ENCODE measurements around the gene EIF4E1B.
"Not testable (repeated sequence)": the region's sequence is repeated elsewhere in the genome, so short reads cannot be mapped to it uniquely, and the experiment has no call there.

The EIF4E1B gene

GRCh38 chr5:176596069-176596644 is 34.3 kb upstream of the EIF4E1B start:
- no peaks in the 10 kb centered on the region for H3K9me3 ChIP-seq
- in situ Hi-C loops (cut with MboI; ENCODE audit: low sequenced_read_pairs) = loop anchor here (25.0 kb wide), 1 partner anchor 859 kb away; no protein-coding TSS in a partner anchor
- no peak for DNase-seq (ENCODE audit: low spot score in 2 of 2)
- H3K4me3 ChIP-seq = no peak overlapping the region
- H3K4me1 ChIP-seq = no peaks in the 10 kb centered on the region
- no peaks in the 10 kb centered on the region for H3K36me3 ChIP-seq (replicated peaks)
- no peaks in the 10 kb centered on the region for H3K27me3 ChIP-seq (ENCODE audit: low read depth)

GRCh38 chr5:176596689-176597416 is 33.6 kb upstream of the EIF4E1B start:
- in situ Hi-C loops (cut with MboI; ENCODE audit: low sequenced_read_pairs) = loop anchor here (25.0 kb wide), 1 partner anchor 860 kb away; no protein-coding TSS in a partner anchor
- no peaks in the 10 kb centered on the region for H3K4me1 ChIP-seq
- no peaks in the 10 kb centered on the region for H3K36me3 ChIP-seq (replicated peaks)

GRCh38 chr5:176597417-176598389 is 32.8 kb upstream of the EIF4E1B start:
- no peaks in the 10 kb centered on the region for H3K9me3 ChIP-seq
- H3K27me3 ChIP-seq (ENCODE audit: low read depth) = no peaks in the 10 kb centered on the region
- H3K36me3 ChIP-seq (replicated peaks) = no peaks in the 10 kb centered on the region
- H3K4me3 ChIP-seq = no peak overlapping the region
- in situ Hi-C loops (cut with MboI; ENCODE audit: low sequenced_read_pairs) = loop anchor here (25.0 kb wide), 1 partner anchor 860 kb away; no protein-coding TSS in a partner anchor
- peaks cover 5% of the 10 kb centered on the region for H3K4me1 ChIP-seq
- no peak for DNase-seq (ENCODE audit: low spot score in 2 of 2)

More at GRCh38 chr5:176596689-176597416, 33.6 kb upstream of the EIF4E1B start:
- Histone ChIP-seq H3K4me3 (no peak overlapping the region), H3K9me3 (no peaks in the 10 kb centered on the region), H3K27me3 (ENCODE audit: low read depth) (no peaks in the 10 kb centered on the region)
- DNase-seq (ENCODE audit: low spot score in 2 of 2) = peak in 1 of 2 experiments; percentile 45

- not testable (repeated sequence) for H3K27me3 ChIP-seq (ENCODE audit: low read depth); H3K4me3 ChIP-seq; H3K9me3 ChIP-seq; DNase-seq (ENCODE audit: low spot score in 2 of 2); H3K36me3 ChIP-seq (replicated peaks)
- in situ Hi-C loops (cut with MboI; ENCODE audit: low sequenced_read_pairs) = loop anchor here (25.0 kb wide), 1 partner anchor 863 kb away; no protein-coding TSS in a partner anchor
- H3K4me1 ChIP-seq = peaks cover 17% of the 10 kb centered on the region
These were observed 30.6 kb upstream of the EIF4E1B start for GRCh38 chr5:176599749-176600430.

DNA sequence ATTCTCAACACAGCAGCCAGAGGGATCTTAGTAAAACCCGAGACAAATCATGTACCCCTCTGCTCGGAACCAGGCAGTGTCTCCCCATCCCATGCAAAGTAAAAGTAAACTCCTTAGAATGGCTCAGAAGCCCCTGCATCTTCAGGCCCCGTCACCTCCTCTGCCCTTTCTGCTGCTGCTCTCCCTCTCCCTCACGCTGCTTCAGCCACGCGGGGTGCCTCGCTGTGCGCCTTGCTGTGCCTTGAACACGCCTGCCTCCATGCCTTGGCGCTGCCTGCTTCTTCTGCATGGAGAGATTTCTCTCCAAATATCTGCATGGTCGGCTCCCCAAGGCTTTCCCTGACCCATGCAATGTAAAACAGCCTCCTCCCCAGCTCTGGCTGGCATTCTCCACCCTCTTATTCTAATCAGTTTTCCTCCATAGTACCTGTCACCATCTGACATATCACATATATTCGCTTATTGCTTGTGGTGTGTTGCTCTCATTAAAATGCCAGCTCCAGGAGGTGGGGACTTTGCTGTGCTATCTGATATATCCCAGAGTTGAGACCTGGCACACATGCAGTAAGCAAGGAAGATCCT is 28.5 kb upstream of the EIF4E1B start:
- H3K27me3 ChIP-seq (ENCODE audit: low read depth) = no peaks in the 10 kb centered on the region
- H3K36me3 ChIP-seq (replicated peaks) = no peaks in the 10 kb centered on the region
- in situ Hi-C loops (cut with MboI; ENCODE audit: low sequenced_read_pairs) = no loop called here
- H3K4me1 ChIP-seq = peaks cover 17% of the 10 kb centered on the region
- H3K9me3 ChIP-seq = no peaks in the 10 kb centered on the region
- no peak for DNase-seq (ENCODE audit: low spot score in 2 of 2)
- no peak overlapping the region for H3K4me3 ChIP-seq

DNA sequence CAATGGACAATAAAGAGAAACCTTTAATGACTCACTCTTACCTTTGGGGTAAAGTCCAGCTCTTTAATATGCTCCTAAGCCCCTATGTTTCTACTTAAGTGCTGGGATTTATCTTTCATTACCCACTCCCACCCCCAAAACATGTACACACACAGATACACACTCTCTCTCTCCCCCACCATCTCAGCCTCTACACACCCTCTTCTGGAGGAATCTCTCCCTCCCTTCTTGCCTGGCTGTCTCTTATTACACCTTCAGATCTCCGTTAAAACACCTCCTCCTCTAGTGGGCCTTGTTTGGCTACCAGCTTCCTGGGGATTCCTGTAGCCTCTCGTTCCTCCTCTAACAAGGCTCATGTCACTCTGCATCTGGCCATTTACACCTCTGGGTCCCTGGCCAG is 27.4 kb upstream of the EIF4E1B start:
- Histone ChIP-seq H3K27me3 (ENCODE audit: low read depth) (no peaks in the 10 kb centered on the region), H3K36me3 (replicated peaks) (no peaks in the 10 kb centered on the region), H3K4me1 (peaks cover 17% of the 10 kb centered on the region), H3K9me3 (no peaks in the 10 kb centered on the region), H3K4me3 (no peak overlapping the region)
- in situ Hi-C loops (cut with MboI; ENCODE audit: low sequenced_read_pairs) = no loop called here
- DNase-seq (ENCODE audit: low spot score in 2 of 2) = peak; percentile 41 to 72

GRCh38 chr5:176606032-176606431 is 24.4 kb upstream of the EIF4E1B start:
- Histone ChIP-seq H3K4me1 (peaks cover 17% of the 10 kb centered on the region), H3K36me3 (replicated peaks) (no peaks in the 10 kb centered on the region), H3K27me3 (ENCODE audit: low read depth) (no peaks in the 10 kb centered on the region), H3K4me3 (no peak overlapping the region), H3K9me3 (no peaks in the 10 kb centered on the region)
- no peak for DNase-seq (ENCODE audit: low spot score in 2 of 2)
- in situ Hi-C loops (cut with MboI; ENCODE audit: low sequenced_read_pairs) = no loop called here

GRCh38 chr5:176606875-176607274 is 23.6 kb upstream of the EIF4E1B start:
- in situ Hi-C loops (cut with MboI; ENCODE audit: low sequenced_read_pairs) = no loop called here
- DNase-seq (ENCODE audit: low spot score in 2 of 2) = no peak
- H3K9me3 ChIP-seq = no peaks in the 10 kb centered on the region
- H3K4me1 ChIP-seq = peaks cover 17% of the 10 kb centered on the region
- no peaks in the 10 kb centered on the region for H3K27me3 ChIP-seq (ENCODE audit: low read depth)
- no peaks in the 10 kb centered on the region for H3K36me3 ChIP-seq (replicated peaks)
- no peak overlapping the region for H3K4me3 ChIP-seq

GRCh38 chr5:176608142-176608705 is 22.3 kb upstream of the EIF4E1B start:
- H3K36me3 ChIP-seq (replicated peaks) = no peaks in the 10 kb centered on the region
- in situ Hi-C loops (cut with MboI; ENCODE audit: low sequenced_read_pairs) = no loop called here
- H3K9me3 ChIP-seq = no peaks in the 10 kb centered on the region
- no peak for DNase-seq (ENCODE audit: low spot score in 2 of 2)
- no peaks in the 10 kb centered on the region for H3K27me3 ChIP-seq (ENCODE audit: low read depth)
- peaks cover 6% of the 10 kb centered on the region for H3K4me1 ChIP-seq
- no peak overlapping the region for H3K4me3 ChIP-seq

DNA sequence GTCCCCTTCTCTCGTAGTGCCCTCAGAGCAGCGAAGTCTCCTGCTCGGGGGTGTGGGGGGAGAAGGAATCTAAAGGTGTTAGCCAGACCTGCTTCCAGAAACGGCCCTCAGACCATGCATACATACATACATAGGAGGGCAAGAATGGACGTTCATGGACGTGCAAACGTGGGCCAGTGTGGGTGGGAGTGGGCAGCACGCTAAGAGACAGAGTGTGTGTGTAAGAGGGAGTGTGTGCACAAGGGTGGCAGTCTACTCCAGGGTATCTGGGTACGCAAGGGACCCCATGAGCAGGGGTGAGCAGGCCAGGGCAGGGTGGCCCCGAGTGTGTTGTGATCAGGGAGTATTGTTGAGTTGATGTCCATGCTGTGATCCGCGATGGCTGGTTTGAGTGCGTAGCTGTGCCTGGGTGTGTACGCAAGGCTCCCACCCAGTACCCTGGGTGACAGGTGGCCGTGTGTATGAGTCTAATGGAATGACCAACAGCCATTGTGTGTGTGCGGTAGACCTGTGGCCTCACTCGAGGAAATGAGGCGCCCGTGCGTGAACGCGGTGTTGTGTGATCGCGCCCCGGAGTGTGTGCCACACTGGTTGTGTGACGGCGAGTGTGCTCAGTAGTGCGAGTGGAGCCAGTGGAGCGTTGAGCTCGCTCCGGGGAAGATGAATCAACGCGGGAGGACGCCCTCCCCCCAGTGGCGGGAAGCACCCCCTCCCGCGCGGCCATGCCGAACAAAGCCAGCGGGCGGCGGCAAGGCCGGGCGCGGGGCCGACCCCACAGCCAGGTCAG is 21.3 kb upstream of the EIF4E1B start:
- Histone ChIP-seq H3K4me3 (peak overlapping the region; percentile 36), H3K36me3 (replicated peaks) (no peaks in the 10 kb centered on the region), H3K9me3 (no peaks in the 10 kb centered on the region), H3K27me3 (ENCODE audit: low read depth) (no peaks in the 10 kb centered on the region), H3K4me1 (no peaks in the 10 kb centered on the region)
- no peak for DNase-seq (ENCODE audit: low spot score in 2 of 2)
- in situ Hi-C loops (cut with MboI; ENCODE audit: low sequenced_read_pairs) = no loop called here

DNA sequence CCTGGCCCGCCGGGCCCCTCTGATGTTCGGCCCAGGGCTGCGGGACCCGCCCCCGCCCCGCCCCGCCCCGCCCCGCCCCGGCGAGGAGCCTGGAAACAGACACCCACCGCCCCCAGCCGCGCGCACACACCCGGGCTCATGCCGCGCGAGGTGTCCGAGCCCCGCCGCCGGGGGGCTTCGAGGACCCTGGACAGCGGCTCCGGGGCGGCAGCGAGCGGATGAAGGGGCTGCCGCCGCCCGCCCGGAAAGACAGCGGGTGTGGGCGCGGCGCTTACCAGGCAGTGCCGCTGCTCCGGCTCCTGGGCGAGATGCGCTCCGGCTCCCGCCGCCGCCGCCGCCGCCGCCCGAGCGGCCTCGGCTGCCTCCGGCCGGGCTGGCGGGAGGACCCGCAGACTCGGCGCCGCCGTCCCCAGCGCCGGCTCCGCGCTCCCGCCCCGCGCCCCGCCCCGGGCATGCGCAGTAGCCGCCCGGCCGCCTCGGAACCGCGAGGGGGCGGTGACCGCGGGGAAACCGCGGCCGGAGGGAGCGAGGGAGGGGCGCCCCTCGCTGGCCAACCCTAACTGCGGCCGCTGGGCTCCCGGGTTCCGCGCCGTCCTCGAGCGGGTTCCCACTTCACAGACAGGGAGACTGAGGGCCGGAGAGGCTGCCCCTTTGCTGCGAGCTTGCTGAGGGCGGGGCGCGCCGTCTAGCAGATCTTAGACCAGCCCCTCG is 20.6 kb upstream of the EIF4E1B start, which contains the start of gene GPRIN1:
GPRIN1 (minus strand) TSS at position 433 of the 711 bp plus-strand sequence. CDS start 10,322 bp downstream, outside the sequence.
- DNase-seq (ENCODE audit: low spot score in 2 of 2) = peak; percentile 55 to 77
- H3K4me1 ChIP-seq = no peaks in the 10 kb centered on the region
- no peaks in the 10 kb centered on the region for H3K27me3 ChIP-seq (ENCODE audit: low read depth)
- in situ Hi-C loops (cut with MboI; ENCODE audit: low sequenced_read_pairs) = no loop called here
- H3K9me3 ChIP-seq = no peaks in the 10 kb centered on the region
- peak within 1 kb of the TSS; percentile 45 for H3K4me3 ChIP-seq
- no peaks in the 10 kb centered on the region for H3K36me3 ChIP-seq (replicated peaks)

DNA sequence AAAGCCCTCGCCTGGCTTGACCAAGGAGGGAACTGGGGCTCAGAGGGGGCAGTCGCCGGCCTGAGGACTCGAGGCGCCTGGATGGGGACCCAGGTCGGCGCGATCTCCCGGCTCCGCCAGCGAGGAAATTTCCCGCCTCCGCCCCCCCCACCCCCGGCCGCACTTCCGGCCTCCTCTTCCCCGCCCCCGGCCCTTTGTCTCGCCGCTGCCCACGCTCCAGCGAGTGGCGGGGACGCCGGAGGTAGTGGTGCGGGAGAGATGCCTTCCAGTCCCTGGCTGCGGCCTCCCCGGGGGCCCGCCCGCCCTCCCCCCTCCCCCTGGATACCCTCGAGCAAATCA is 20.1 kb upstream of the EIF4E1B start:
- Histone ChIP-seq H3K36me3 (replicated peaks) (no peaks in the 10 kb centered on the region), H3K27me3 (ENCODE audit: low read depth) (no peaks in the 10 kb centered on the region), H3K9me3 (no peaks in the 10 kb centered on the region), H3K4me1 (no peaks in the 10 kb centered on the region), H3K4me3 (peak overlapping the region; percentile 45)
- DNase-seq (ENCODE audit: low spot score in 2 of 2) = peak in 1 of 2 experiments; percentile 59
- in situ Hi-C loops (cut with MboI; ENCODE audit: low sequenced_read_pairs) = no loop called here
